HepG2 (cell line): ENCODE measurements around the gene ZER1. TPM values are rescaled to one million over a fixed set of nuclear protein-coding genes. Genes with fewer than 3 reads are reported as not detected.

Experiments
- ARNTL ChIP-seq: sonication (generic); formaldehyde crosslinking; IDR thresholded peaks from 2 replicates; pipeline ENCODE4 v1.4.0; 2020; ENCODE audit warnings: mild to moderate bottlenecking, missing genetic modification reagents
- EEA1 ChIP-seq: sonication (generic); formaldehyde crosslinking; IDR thresholded peaks from 2 replicates; pipeline ENCODE4 v1.5.1; 2020; ENCODE audit warnings: mild to moderate bottlenecking, missing genetic modification reagents, borderline replicate concordance
- HDAC1 ChIP-seq: sonication (generic); formaldehyde crosslinking; IDR thresholded peaks from 2 replicates; pipeline ENCODE4 v1.5.1; 2020; ENCODE audit warnings: mild to moderate bottlenecking, missing genetic modification reagents
- KLF11 ChIP-seq: IDR thresholded peaks from 2 replicates; pipeline ENCODE4 v1.6.1; 2016; ENCODE audit warnings: missing compliant biosample characterization
- REL ChIP-seq: sonication (generic); formaldehyde crosslinking; conservative IDR thresholded peaks from 2 replicates; pipeline ENCODE4 v1.8.0; 2022; ENCODE audit warnings: mild to moderate bottlenecking, missing genetic modification reagents, moderate library complexity
- SP2 ChIP-seq: sonication (generic); formaldehyde crosslinking; IDR thresholded peaks from 2 replicates; pipeline ENCODE4 v1.5.1; 2020; ENCODE audit warnings: mild to moderate bottlenecking, missing genetic modification reagents
- ZBTB1 ChIP-seq: sonication (generic); formaldehyde crosslinking; IDR thresholded peaks from 2 replicates; pipeline ENCODE4 v1.4.0; 2020; ENCODE audit warnings: missing genetic modification reagents, borderline replicate concordance
- ZEB1 ChIP-seq: IDR thresholded peaks from 2 replicates; pipeline ENCODE4 v1.6.1; 2012; ENCODE audit warnings: mild to moderate bottlenecking, low read depth, inconsistent platforms; ENCODE audit not compliant: insufficient replicate concordance
- ZFYVE20 ChIP-seq: sonication (generic); formaldehyde crosslinking; IDR thresholded peaks from 2 replicates; pipeline ENCODE4 v1.8.0; 2023; ENCODE audit warnings: low read depth, mild to moderate bottlenecking, moderate library complexity, missing genetic modification reagents, borderline replicate concordance
- ZKSCAN1 ChIP-seq: fragments of 150-350 bp; IDR thresholded peaks from 2 replicates; pipeline ENCODE4 v1.6.1; 2014; ENCODE audit warnings: low read length
- ZNF350 ChIP-seq: sonication (generic); formaldehyde crosslinking; IDR thresholded peaks from 2 replicates; pipeline ENCODE4 v1.4.0; 2020; ENCODE audit warnings: mild to moderate bottlenecking, low read depth, missing genetic modification reagents, borderline replicate concordance
- ZNF782 ChIP-seq: sonication (generic); formaldehyde crosslinking; IDR thresholded peaks from 2 replicates; pipeline ENCODE4 v1.4.0; 2020; ENCODE audit warnings: missing genetic modification reagents, mild to moderate bottlenecking, borderline replicate concordance
- ZNF850 ChIP-seq: sonication (generic); formaldehyde crosslinking; conservative IDR thresholded peaks from 2 replicates; pipeline ENCODE4 v1.9.0; 2021; ENCODE audit warnings: mild to moderate bottlenecking, missing genetic modification reagents
- polyA plus RNA-seq, 8 experiments: library from polyadenylated mRNA; depleted of rRNA in 3 of 8; stranded (reverse) in 7 of 8; unstranded in 1 of 8; fragments of >200 nt; fragmentation: Illumina TruSeq in 4 of 8; extraction: Trizol in 4 of 8; gene quantifications; 2 replicates each; pipeline versions ENCODE4 v1.2.1 to v1.2.3, GENCODE V29; 2011 to 2016; ENCODE audit warnings: low read depth in 4 of 8, missing spikeins in 1 of 8, mixed read lengths in 1 of 8; ENCODE audit not compliant: insufficient read depth in 1 of 8
- total RNA-seq, 5 experiments: library from RNA; depleted of rRNA; stranded (reverse); fragments of >200 nt; fragmentation: Illumina TruSeq; extraction: Trizol; gene quantifications; 2 replicates each; pipeline ENCODE4 v1.2.3, GENCODE V29; 2016; ENCODE audit warnings: low read depth in 1 of 5
- TF ChIP-seq, protein P1 (sequence below): sonication (generic); formaldehyde crosslinking; IDR thresholded peaks from 2 replicates; pipeline ENCODE4 v1.4.0; 2020; ENCODE audit warnings: missing genetic modification reagents, borderline replicate concordance
- TF ChIP-seq, protein P2 (sequence below): sonication (generic); formaldehyde crosslinking; conservative IDR thresholded peaks from 2 replicates; pipeline ENCODE4 v1.4.0; 2020; ENCODE audit warnings: missing genetic modification reagents
- TF ChIP-seq, protein P3 (sequence below): sonication (generic); formaldehyde crosslinking; IDR thresholded peaks from 2 replicates; pipeline ENCODE4 v1.5.0; 2020; ENCODE audit warnings: missing genetic modification reagents
- TF ChIP-seq, protein P4 (sequence below): sonication (generic); formaldehyde crosslinking; IDR thresholded peaks from 2 replicates; pipeline ENCODE4 v1.8.1; 2023; ENCODE audit warnings: mild to moderate bottlenecking, inconsistent platforms, moderate library complexity, missing genetic modification reagents, borderline replicate concordance
- TF ChIP-seq, protein P5 (sequence below): sonication (generic); formaldehyde crosslinking; IDR thresholded peaks from 2 replicates; pipeline ENCODE4 v1.5.1; 2020; ENCODE audit warnings: mild to moderate bottlenecking, moderate library complexity, missing genetic modification reagents
- TF ChIP-seq, protein P6 (sequence below): sonication (generic); formaldehyde crosslinking; IDR thresholded peaks from 2 replicates; pipeline ENCODE4 v1.4.0; 2020; ENCODE audit warnings: missing genetic modification reagents

Gene ZER1
- total and polyA plus RNA-seq, 2 of the 13 experiments (the other 11 are each of a cell fraction or from before 2014, with no cell fraction given), result 7.7 to 40.0 TPM

DNA sequence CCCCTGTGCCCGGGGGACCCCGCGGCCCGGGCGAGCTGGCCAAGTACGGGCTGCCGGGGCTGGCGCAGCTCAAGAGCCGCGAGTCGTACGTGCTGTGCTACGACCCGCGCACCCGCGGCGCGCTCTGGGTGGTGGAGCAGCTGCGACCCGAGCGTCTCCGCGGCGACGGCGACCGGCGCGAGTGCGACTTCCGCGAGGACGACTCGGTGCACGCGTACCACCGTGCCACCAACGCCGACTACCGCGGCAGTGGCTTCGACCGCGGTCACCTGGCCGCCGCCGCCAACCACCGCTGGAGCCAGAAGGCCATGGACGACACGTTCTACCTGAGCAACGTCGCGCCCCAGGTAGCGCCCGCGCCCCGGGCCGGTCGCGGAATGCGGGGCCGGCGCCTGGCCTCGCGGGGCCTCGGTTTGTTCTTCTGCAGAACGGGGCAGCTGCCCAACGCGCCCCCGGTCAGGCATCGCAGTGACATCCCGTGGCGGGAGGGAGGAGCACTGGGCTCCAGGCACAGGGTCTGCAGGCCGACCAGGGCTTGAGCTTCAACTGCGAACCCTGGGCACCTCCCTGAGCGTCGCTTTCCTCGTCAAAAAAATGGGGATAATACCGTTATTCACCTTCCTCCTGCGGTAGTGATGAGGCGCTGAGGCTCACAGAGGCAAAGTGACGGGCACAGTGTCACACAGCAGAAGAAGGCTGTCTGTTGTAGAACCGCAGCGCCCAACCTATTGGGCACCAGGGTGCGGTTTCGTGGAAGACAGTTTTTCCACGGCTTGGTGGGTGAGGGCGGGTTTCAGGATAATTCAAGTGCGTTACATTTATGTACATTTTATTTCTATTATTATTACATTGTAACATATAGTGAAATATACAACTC, 47.4 kb upstream of the ZER1 start (continued):
- TF ChIP-seq HDAC1 (CRISPR knock-in tag) (peak; percentile 48; the same call in 1 of the 2 replicates), ZNF850 (CRISPR knock-in tag) (peak; percentile 85; the same call in 1 of the 2 replicates), ZEB1 (no peak), SP2 (CRISPR knock-in tag) (peak; percentile 32; the same call in 1 of the 2 replicates), ZBTB1 (CRISPR knock-in tag) (no peak), REL (CRISPR knock-in tag) (0 out of 2 replicates have a peak, but pooled peaks have one; percentile 56), EEA1 (CRISPR knock-in tag) (0 out of 2 replicates have a peak, but pooled peaks have one; percentile 40), KLF11 (CRISPR knock-in tag) (no peak), ZFYVE20 (no peak), ZNF350 (CRISPR knock-in tag) (no peak), ZKSCAN1 (no peak), ZNF782 (CRISPR knock-in tag) (no peak), ARNTL (no peak)
- TF ChIP-seq, protein P1, sequence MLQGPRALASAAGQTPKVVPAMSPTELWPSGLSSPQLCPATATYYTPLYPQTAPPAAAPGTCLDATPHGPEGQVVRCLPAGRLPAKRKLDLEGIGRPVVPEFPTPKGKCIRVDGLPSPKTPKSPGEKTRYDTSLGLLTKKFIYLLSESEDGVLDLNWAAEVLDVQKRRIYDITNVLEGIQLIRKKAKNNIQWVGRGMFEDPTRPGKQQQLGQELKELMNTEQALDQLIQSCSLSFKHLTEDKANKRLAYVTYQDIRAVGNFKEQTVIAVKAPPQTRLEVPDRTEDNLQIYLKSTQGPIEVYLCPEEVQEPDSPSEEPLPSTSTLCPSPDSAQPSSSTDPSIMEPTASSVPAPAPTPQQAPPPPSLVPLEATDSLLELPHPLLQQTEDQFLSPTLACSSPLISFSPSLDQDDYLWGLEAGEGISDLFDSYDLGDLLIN (CRISPR knock-in tag), result 0 out of 2 replicates have a peak, but pooled peaks have one; percentile 35
- TF ChIP-seq, protein P2, sequence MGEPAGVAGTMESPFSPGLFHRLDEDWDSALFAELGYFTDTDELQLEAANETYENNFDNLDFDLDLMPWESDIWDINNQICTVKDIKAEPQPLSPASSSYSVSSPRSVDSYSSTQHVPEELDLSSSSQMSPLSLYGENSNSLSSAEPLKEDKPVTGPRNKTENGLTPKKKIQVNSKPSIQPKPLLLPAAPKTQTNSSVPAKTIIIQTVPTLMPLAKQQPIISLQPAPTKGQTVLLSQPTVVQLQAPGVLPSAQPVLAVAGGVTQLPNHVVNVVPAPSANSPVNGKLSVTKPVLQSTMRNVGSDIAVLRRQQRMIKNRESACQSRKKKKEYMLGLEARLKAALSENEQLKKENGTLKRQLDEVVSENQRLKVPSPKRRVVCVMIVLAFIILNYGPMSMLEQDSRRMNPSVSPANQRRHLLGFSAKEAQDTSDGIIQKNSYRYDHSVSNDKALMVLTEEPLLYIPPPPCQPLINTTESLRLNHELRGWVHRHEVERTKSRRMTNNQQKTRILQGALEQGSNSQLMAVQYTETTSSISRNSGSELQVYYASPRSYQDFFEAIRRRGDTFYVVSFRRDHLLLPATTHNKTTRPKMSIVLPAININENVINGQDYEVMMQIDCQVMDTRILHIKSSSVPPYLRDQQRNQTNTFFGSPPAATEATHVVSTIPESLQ (CRISPR knock-in tag), result no peak
- TF ChIP-seq, protein P3, sequence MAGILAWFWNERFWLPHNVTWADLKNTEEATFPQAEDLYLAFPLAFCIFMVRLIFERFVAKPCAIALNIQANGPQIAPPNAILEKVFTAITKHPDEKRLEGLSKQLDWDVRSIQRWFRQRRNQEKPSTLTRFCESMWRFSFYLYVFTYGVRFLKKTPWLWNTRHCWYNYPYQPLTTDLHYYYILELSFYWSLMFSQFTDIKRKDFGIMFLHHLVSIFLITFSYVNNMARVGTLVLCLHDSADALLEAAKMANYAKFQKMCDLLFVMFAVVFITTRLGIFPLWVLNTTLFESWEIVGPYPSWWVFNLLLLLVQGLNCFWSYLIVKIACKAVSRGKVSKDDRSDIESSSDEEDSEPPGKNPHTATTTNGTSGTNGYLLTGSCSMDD (CRISPR knock-in tag), result 0 out of 2 replicates have a peak, but pooled peaks have one; percentile 17
- TF ChIP-seq, protein P4, sequence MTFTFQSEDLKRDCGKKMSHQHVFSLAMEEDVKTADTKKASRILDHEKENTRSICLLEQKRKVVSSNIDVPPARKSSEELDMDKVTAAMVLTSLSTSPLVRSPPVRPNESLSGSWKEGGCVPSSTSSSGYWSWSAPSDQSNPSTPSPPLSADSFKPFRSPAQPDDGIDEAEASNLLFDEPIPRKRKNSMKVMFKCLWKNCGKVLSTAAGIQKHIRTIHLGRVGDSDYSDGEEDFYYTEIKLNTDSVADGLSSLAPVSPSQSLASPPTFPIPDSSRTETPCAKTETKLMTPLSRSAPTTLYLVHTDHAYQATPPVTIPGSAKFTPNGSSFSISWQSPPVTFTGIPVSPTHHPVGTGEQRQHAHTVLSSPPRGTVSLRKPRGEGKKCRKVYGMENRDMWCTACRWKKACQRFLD (CRISPR knock-in tag), result no peak
- TF ChIP-seq, protein P5, sequence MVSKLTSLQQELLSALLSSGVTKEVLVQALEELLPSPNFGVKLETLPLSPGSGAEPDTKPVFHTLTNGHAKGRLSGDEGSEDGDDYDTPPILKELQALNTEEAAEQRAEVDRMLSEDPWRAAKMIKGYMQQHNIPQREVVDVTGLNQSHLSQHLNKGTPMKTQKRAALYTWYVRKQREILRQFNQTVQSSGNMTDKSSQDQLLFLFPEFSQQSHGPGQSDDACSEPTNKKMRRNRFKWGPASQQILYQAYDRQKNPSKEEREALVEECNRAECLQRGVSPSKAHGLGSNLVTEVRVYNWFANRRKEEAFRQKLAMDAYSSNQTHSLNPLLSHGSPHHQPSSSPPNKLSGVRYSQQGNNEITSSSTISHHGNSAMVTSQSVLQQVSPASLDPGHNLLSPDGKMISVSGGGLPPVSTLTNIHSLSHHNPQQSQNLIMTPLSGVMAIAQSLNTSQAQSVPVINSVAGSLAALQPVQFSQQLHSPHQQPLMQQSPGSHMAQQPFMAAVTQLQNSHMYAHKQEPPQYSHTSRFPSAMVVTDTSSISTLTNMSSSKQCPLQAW (CRISPR knock-in tag), result no peak
- TF ChIP-seq, protein P6, sequence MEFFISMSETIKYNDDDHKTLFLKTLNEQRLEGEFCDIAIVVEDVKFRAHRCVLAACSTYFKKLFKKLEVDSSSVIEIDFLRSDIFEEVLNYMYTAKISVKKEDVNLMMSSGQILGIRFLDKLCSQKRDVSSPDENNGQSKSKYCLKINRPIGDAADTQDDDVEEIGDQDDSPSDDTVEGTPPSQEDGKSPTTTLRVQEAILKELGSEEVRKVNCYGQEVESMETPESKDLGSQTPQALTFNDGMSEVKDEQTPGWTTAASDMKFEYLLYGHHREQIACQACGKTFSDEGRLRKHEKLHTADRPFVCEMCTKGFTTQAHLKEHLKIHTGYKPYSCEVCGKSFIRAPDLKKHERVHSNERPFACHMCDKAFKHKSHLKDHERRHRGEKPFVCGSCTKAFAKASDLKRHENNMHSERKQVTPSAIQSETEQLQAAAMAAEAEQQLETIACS (CRISPR knock-in tag), result peak; percentile 76
